Activated CD8-positive, alpha-beta memory T cell treated with anti-CD3 and anti-CD28 coated beads for 1 hour (primary cell): ENCODE data around the gene PCAT6.
"Not testable (repeated sequence)": the region's sequence is repeated elsewhere in the genome, so short reads cannot be mapped to it uniquely, and the experiment has no call there.

Experiments
- DNase-seq, 2 donors: peaks; one replicate each; pipeline ENCODE4 v3.0.0-alpha.2; 2020; ENCODE audit warnings: low read depth in 1 of 2; ENCODE audit errors: extremely low read depth in 1 of 2

Gene PCAT6

DNA sequence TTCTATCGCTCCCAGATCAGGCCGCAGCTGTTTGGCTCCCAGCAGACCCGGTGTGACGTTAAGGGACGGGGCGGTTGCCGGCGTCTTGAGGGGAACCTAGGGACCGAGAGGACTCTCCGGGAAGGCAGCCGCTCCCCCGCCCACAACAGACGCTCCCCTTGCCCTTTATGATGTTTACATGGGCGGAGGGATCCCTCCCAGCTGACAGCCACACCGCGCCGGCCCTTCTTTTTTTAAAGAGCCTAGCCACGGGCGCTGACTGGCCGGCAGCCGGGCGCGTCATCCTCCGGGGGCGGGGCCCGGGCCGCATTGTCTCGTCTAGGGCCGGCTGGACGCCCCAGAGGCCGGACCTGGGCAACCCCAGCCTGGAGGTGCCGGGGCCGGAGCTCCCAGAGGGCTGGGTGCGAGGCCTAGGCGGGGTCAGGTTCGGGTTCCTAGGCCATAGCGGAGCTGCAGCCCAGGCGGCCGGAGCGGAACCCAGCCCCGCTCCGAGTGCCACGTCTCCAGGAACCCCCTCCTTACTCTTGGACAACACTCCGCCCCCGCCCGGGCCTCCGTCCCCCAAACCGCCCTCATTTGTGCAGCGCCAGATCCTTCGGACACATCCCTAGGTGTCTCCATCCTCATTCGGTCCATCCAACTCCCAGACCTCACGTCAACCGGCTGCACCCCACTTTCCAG, at the start of gene PCAT6:
TSS of gene PCAT6 (plus strand) at position 340 of the 681 bp plus-strand sequence.
- peak; percentile 58 to 75 for DNase-seq

DNA sequence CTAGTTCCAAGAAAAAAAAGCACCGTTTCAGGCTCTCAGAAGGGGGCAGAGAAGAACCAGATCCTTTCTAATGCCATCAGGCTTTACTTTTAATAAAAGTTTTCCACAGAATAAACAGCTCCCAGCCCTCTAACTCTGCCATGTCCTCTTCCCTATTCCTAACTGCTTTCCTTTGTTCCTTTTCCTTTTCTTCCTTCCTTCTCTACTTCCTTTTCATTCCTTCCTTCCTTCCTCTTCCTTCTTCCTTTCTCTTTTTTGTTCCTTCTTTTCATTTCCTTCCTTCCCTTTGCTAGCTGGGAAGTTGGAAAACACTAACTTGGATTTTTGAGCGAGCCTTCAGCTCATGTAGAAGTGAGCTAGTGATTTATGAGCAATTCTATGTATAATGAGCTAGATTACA, 48.7 kb upstream of the PCAT6 start:
- DNase-seq: no peak

DNA sequence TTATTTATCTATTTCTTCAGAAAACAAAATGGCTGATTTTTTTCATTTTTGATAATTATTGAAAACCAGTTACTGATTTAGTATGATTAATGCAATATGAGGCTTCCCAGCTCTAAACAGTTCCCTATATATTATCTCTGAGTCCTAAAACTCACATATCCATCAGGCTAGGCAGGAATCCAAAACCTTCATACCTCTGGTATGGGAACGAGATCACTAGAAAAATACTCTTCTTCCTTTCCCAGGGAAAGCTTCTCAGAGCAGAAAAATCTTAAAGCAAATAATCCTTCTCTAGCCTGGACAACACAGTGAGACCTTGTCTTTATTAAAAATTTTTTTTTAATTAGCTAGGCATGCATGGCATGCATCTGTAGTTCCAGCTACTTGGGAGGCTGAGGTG, 45.0 kb upstream of the PCAT6 start:
- DNase-seq: no peak

DNA sequence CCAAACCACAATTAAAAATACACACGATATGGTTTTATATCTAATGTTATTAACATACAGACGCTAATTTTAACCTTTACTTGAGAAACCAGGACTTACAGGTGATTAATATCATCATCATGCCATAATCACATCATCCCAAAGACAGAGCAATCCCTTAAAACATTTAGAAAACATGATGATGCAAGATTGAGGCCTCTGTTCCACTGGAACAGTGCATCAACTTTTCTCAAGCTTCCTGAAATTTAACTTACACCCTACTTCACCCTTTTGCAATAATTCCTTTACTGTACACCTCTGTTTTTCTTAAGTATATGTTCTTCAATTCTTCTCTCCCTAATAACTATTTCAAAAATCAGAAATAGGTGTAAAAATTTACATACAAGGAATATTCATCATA, 40.6 kb upstream of the PCAT6 start:
- no peak for DNase-seq

DNA sequence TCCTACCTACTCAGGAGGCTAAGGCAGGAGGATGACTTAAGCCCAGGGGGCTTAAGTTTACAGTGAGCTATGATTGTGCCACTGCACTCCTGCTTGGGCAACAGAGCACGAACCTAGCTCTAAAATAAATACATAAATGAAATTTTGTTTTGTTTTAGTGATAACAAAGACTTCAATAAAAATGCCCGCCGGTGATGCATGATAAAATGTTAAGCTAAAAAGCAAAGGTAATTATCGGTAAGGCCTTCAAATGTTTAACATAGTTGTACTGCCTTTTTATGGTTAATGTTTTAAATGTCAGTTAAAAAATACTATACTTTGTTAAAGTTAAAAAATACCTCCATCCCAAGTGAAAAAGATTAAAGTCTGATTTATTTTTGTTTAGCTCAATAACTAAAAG, 29.6 kb upstream of the PCAT6 start:
- no peak for DNase-seq

DNA sequence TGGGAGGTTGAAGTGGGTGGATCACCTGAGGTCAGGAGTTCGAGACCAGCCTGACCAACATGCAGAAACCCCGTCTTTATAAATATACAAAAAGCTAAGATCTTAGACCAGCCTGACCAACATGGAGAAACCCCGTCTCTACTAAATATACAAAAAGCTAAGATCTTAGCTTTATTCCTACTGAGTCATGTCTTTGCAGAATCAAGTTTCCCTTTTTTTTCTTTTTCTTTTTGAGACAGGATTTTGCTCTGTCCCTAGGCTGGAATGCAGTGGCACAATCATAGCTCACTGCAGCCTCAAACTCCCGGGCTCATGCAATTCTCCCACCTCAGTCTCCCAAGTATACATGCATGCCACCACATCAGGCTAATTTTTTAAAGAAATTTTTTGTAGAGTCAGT, 23.9 kb upstream of the PCAT6 start:
- no peak for DNase-seq

DNA sequence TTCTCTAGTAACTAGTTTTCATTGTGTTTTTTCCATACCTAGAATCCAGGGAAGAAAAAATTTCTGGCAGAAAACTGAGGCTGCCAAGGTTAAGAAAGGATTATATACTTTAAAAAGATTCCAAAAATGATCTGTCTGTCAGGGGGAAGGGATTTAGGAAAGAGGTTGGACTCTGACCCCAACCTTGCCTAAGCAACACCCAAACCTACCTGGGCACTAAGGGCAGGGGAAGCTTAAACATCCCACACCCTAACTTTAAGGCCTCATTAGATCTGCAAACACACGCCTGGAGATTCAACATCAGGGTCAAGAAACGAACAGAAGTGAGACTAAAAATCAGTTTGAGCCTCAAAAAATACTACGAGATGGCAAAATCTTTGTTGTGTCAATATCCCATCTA, 22.0 kb upstream of the PCAT6 start:
- no peak for DNase-seq

DNA sequence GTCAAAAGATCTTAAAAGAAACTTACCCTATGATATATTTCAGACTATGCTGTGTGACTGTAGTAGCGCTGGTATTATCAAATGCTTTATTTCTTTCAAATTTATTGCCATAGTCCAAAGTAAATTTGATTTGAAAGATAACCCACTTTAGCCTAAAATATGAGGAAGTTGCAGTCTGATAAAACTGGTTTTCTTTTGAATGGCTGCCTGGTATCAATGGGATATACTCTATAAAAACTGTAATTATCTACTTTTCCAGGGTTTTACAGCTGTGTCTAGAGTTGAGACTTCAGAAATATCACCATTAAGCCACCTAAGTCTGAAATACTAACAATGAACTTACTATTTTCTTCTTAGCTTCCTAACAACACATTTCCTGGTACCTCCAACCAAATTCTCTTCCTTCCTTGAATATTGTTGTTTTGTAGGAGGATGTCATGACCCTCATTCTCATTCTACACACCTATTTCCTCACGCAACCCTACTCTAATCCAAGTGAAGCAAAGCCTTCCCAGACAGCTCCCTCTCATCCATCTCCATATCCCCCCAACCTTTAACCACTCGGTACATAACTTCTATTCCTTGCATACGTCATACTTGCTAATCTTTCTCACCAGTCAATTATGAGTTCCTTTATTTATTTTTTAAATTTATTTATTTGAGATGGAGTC, 19.5 kb upstream of the PCAT6 start:
- DNase-seq: no peak

DNA sequence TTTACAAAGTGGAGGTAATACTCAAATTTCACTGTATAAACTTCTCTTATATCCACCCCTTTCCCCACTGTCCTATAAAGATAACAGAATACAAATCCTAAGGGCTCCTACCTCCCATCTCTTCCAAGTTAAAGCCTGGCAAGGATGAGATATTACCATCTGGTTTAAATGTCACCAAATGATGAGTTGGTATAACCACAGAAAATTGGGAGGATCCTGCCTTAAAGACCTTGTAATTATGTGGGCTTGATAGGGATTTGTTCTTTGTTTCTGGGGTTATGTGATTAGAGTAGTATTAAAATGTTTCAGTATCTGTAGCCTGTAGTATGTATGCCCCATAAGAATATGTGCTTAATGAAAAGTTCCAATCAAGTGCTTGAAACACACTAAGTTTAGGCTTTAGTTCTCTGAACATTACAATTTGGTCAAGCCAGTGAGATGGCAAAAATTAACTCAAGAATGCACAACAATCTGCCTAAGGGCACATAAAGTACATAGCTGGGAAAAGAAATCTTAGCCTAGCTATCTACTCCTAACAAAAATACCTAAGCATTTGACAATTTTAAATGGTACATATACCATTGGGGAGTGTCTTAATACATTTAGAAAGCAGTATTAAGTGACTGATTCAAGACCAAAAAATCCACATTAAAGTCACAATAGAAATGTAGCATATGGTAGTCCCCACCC, 16.6 kb upstream of the PCAT6 start:
- DNase-seq: no peak

DNA sequence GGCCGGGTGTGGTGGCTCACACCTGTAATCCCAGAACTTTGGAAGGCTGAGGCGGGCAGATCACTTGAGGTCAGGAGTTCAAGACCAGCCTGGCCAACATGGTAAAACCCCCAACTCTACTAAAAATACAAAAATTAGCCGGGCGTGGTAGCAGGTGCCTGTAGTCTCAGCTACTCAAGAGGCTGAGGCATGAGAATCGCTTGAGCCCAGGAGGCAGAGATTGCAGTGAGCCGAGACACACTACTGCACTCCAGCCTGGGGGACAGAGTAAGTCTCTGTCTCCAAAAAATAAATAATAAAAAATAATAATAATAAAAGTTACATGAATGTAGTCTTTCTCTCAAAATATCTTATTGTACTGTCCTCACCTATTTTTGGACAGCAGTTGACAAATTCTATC, 15.8 kb upstream of the PCAT6 start:
- DNase-seq: not testable (repeated sequence)

DNA sequence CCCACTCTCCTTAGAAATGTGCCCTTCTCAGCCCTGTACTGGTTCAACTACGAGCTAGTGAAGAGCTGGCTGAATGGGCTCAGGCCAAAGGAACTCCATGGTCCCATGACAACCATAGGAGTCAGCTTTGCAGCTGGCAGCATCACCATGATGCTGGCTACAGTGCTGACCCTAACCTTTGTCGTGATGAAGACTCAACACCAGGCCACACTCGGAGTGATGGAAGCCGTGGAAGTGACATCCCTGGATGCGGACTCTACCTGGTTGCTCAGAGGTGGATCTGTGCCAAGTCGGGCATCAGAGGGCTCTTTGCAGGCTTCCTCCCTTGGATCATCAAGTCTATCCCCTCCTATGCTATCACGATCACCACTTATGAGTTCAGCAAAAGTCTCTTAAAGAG, 14.1 kb upstream of the PCAT6 start:
- no peak for DNase-seq

DNA sequence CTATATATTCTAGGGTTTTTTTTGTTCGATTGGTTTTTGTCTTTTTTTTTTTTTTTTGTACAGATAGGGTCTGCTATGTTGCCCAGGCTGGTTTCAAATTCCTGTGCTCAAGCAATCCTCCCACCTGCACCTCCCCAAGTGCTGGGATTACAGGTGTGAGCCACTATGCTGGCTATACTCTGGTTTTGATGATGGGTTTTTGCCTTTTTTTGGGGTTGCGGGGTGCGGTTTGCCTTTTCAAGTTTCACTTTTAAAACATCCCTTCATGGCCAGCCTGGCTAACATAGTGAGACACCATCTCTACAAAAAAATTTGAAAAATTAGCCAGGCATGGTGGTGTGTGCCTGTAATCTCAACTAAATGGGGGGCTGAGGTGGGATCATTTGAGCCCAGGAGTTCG, 12.5 kb upstream of the PCAT6 start:
- no peak for DNase-seq

DNA sequence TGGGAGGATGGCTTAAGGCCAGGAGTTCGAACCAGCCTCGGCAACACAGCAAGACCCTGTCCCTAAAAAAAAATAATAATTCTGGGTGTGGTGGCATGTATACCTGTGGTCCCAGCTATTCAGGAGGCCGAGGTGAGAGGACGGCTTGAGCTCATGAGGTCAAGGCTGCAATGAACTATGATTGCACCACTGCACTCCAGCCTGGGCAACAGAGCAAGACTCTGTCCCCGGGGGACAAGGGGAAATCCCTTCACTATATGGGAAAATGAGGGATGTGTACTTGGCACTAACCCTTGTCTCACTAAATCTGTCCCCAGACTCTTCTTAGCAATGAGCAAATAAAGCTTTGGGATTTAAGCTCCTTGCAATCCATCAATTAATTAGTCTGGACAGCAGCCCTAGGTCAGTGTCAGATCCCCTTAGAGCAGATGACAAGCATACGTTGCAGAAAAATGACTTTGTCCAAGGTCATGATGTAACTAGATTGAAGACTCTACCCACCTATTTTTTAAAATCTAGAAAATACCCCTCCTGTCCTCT, 11.9 kb upstream of the PCAT6 start:
- DNase-seq: no peak

DNA sequence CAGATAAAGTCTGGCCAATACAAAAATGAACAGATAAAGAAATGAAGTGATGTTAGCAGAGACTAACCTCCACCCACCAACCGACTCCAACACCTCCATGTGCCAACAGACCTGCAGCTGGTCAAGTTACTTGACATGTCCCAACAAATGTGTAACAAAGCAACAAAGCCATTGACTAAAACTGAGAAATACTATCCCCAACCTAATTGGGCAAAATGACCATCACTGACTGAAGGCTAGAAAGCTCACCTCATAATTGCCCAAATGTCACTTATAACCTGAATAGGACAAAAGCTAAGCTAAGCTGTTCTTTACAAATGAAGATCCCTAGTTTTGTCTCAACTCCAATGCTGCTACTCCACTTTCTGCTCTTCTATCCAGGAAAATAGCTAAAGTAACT, 10.0 kb upstream of the PCAT6 start:
- no peak for DNase-seq

DNA sequence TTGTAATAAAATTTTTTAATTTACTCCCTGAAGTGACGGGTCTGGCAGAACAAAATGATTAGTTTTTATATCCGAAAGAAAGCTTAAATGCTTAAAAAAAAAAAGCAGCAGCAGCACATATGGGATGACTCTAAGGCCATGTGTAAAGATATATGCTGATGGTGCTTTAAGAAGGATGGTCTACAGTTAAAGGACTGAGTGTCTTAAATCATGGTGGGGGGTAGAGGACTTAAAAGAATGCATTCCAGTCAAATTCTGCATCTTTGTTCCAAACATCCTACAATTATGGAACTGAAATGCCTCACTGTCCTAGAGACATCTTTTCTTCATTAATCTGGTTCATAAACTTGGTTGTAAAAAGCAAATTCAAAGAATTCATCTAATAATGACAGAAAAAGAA, 9.6 kb upstream of the PCAT6 start:
- DNase-seq: no peak

DNA sequence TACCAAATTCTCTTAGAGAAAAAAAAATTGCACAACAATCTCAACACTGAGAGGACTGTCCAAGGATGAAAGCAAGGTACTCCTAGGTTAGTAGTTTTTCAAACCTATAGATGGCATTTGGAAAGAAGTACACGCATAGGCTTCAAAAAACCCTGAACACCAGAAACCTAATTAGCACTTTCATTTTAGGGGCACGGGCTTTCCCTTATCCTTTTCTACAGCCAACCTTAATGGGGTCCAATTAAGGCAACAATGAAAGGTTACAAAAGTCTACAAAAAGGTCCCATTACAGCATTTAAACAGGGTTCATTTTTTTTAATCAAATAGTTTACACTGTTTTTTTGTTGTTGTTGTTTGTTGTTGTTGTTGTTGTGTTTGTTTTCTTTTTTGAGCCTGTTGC, 8.7 kb upstream of the PCAT6 start:
- no peak for DNase-seq

DNA sequence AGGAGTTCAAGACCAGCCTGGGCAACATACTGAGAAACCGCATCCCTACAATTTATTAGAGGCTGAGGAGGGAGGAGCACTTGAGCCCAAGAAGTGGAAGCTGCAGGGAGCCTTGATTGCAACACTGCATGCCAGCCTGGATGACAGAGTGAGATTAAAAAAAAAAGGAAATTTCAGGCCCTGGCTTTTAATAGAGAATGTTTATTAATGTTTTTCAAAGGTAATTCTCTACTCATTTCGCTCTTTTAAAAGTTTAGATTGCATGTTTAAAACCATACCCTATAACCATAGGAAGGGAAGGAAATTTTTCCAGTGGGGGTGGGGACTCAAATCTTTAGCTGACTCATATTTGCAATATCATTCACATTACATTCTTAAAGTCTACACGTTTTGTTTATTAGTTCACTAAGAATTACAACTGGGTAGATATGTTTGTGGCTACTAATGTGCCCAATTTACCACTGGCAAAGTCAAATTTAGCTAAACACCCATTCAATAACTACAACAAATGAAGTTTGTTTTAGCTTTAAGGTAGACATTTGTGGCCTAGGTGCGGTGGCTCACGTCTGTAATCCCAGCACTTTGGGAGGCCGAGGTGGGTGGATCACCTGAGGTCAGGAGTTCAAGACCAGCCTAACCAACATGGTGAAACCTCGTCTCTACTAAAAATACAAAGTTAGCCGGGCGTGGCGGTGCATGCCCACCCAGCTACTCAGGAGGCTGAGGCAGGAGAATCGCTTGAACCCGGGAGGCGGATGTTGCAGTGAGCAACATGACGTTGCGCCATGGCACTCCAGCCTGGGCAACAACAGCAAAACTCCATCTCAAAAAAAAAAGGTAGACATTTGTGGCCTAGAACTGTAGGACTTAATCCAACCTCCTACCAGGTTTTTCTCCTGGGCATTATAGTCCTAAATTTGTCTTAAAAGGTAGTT, 7.5 kb upstream of the PCAT6 start:
- no peak for DNase-seq

DNA sequence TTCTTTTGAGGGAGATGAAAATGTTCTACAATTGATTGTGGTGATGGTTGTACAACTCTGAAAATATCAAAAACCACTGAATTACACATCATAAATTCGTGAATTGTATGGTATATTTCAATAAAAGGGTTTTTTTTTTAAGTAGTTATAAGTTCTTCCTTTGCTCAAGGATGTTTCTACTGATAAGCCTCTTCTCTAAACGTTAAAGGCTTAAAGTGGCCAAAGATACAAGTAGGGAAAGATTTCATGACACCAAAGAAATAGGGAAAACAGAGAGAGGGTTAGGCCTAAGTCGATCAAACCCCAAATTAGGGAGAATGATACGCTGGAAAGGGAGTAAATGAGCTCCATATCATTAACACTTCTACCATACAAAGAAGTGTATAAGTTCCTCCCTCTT, 6.6 kb upstream of the PCAT6 start:
- DNase-seq: no peak

DNA sequence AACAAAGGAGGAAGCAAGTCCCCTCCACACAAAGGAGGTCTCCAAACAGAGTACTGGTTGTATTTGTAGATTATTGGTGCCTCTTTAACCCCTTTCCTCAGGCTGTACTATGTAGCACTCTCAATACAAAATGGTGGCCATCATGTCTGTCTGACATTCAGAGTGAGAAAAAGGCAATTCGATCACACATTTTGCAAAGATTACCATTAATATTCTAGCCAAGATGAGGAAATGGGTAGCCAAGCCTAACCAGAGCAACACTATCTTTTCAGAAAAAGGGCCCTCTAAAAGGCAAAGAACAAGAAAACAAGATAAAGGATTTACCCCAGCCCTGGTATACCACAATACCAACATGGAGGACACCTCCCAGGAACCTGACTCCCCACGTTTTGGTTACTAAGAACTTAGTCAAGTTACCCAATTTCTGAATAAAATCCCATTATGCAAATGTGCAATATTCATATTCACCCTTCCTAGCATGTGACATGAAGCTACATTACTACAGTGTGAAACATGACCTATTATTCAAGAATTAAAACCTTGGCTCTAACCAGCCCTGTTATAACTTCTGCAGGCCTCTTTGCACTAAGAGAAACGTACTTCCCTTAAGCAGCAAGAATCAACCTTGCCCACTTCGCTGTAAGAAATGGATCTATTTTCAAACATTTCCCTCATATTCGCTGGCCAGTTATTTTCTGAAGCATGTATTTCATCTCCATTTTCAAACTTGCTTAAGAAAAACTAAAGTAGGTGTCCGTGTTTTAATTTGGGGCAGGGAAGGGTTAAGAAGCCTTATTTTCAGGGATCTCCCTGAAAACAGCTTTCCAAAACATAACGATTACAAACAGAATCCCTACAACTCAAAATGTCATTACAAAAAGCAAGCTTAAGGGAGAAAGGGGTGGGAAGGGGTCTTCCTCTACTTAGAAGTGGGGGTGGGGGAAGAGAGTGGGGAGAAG, 4.6 kb upstream of the PCAT6 start:
- DNase-seq: no peak
